Cerebellar cortex (tissue), 1 donor: ENCODE results near the gene PRMT1.
"Not testable (repeated sequence)": the region's sequence is repeated elsewhere in the genome, so short reads cannot be mapped to it uniquely, and the experiment has no call there.

ENCODE experiments used
- DNase-seq: peaks from one replicate; pipeline ENCODE4 v3.0.0-alpha.2; 2015; ENCODE audit warnings: low spot score

Gene PRMT1

GRCh38 chr19:49689133-49690078 lies 12.3 kb downstream of the PRMT1 start, which contains the start of gene ADM5:
Gene ADM5, plus strand, starts transcription at chr19:49689594. Its CDS starts 244 bp downstream, at chr19:49689838.
- peak; percentile 79 for DNase-seq

GRCh38 chr19:49690079-49690655 lies 13.1 kb downstream of the PRMT1 start:
- no peak for DNase-seq

- DNase-seq: peak; percentile 98
Measured at GRCh38 chr19:49690656-49691242, 13.7 kb downstream of the PRMT1 start, which contains the start of gene CPT1C. Gene CPT1C, plus strand, starts transcription at chr19:49691116. Its CDS starts 1,137 bp downstream, at chr19:49692253.

- peak; percentile 88 for DNase-seq
Measured at GRCh38 chr19:49691243-49692146, 14.4 kb downstream of the PRMT1 start.

- peak; percentile 80 for DNase-seq
Measured at GRCh38 chr19:49692147-49692506, 15.1 kb downstream of the PRMT1 start.

- no peak for DNase-seq
Measured at GRCh38 chr19:49696115-49696514, 19.0 kb downstream of the PRMT1 start.

- DNase-seq: no peak
Measured at GRCh38 chr19:49696865-49697264, 19.8 kb downstream of the PRMT1 start.

GRCh38 chr19:49699364-49699763 lies 22.3 kb downstream of the PRMT1 start:
- no peak for DNase-seq

GRCh38 chr19:49700563-49700962 lies 23.5 kb downstream of the PRMT1 start:
- DNase-seq: no peak

GRCh38 chr19:49701271-49701786 lies 24.3 kb downstream of the PRMT1 start:
- no peak for DNase-seq

GRCh38 chr19:49704888-49705642 lies 28.0 kb downstream of the PRMT1 start:
- no peak for DNase-seq

GRCh38 chr19:49705919-49706318 lies 28.8 kb downstream of the PRMT1 start:
- no peak for DNase-seq

GRCh38 chr19:49710372-49710951 lies 33.4 kb downstream of the PRMT1 start:
- DNase-seq: no peak

- peak; percentile 57 for DNase-seq
Measured at GRCh38 chr19:49712397-49712859, 35.4 kb downstream of the PRMT1 start.

GRCh38 chr19:49713236-49713845 lies 36.3 kb downstream of the PRMT1 start:
- DNase-seq: no peak

- DNase-seq: no peak
Measured at GRCh38 chr19:49716154-49716553, 39.1 kb downstream of the PRMT1 start.

- DNase-seq: no peak
Measured at GRCh38 chr19:49718511-49718910, 41.4 kb downstream of the PRMT1 start.

- DNase-seq: no peak
Measured at GRCh38 chr19:49718991-49719390, 41.9 kb downstream of the PRMT1 start.

GRCh38 chr19:49719420-49719819 lies 42.3 kb downstream of the PRMT1 start:
- not testable (repeated sequence) for DNase-seq
